HK-2 (cell line): ENCODE measurements around the gene VAV1.
"Not testable (repeated sequence)": the region's sequence is repeated elsewhere in the genome, so short reads cannot be mapped to it uniquely, and the experiment has no call there.

Source experiments
- DNase-seq: peaks from one replicate; pipeline ENCODE4 v3.0.0-alpha.2; 2018; ENCODE audit not compliant: unreplicated experiment

The VAV1 gene

GRCh38 chr19:6737284-6737872, 35.1 kb upstream of the VAV1 start, which contains the start of gene GPR108:
GPR108 (minus strand) TSS chr19:6737580; CDS start chr19:6737576, 4 bp downstream.
- peak; percentile 99 for DNase-seq

GRCh38 chr19:6737873-6738786, 34.4 kb upstream of the VAV1 start:
- peak; percentile 82 for DNase-seq

GRCh38 chr19:6738787-6739389, 33.6 kb upstream of the VAV1 start:
- peak; percentile 65 for DNase-seq

GRCh38 chr19:6739390-6739882, 33.1 kb upstream of the VAV1 start, which contains the start of gene TRIP10:
TRIP10 (plus strand) TSS chr19:6739680; CDS start chr19:6739762, 82 bp downstream.
- DNase-seq, result peak; percentile 84

GRCh38 chr19:6739883-6740588, 32.5 kb upstream of the VAV1 start:
- DNase-seq, result peak; percentile 49

GRCh38 chr19:6740589-6741343, 31.7 kb upstream of the VAV1 start:
- peak; percentile 67 for DNase-seq

- DNase-seq, result no peak
These were observed 29.4 kb upstream of the VAV1 start for GRCh38 chr19:6743066-6743465.

- DNase-seq, result no peak
These were observed 28.7 kb upstream of the VAV1 start for GRCh38 chr19:6743714-6744380.

- peak; percentile 93 for DNase-seq
These were observed 27.9 kb upstream of the VAV1 start for GRCh38 chr19:6744381-6745301.

GRCh38 chr19:6745965-6746364, 26.5 kb upstream of the VAV1 start:
- DNase-seq, result no peak

- not testable (repeated sequence) for DNase-seq
These were observed 24.0 kb upstream of the VAV1 start for GRCh38 chr19:6748543-6748942.

GRCh38 chr19:6750062-6750461, 22.4 kb upstream of the VAV1 start:
- no peak for DNase-seq

GRCh38 chr19:6751189-6751588, 21.3 kb upstream of the VAV1 start:
- no peak for DNase-seq

GRCh38 chr19:6752256-6753177, 20.0 kb upstream of the VAV1 start:
- no peak for DNase-seq

GRCh38 chr19:6753178-6754031, 19.1 kb upstream of the VAV1 start:
- DNase-seq, result peak; percentile 38

- DNase-seq, result no peak
These were observed 18.4 kb upstream of the VAV1 start for GRCh38 chr19:6754136-6754535.
